HG03442 (cell line): ENCODE results near the gene CARNS1.

Experiments used
- ATAC-seq: cut with Tn5 transposase; IDR thresholded peaks from one replicate; pipeline ENCODE4 v1.9.1; 2021; ENCODE audit warnings: mild to moderate bottlenecking, moderate library complexity; ENCODE audit not compliant: unreplicated experiment

CARNS1 gene

DNA sequence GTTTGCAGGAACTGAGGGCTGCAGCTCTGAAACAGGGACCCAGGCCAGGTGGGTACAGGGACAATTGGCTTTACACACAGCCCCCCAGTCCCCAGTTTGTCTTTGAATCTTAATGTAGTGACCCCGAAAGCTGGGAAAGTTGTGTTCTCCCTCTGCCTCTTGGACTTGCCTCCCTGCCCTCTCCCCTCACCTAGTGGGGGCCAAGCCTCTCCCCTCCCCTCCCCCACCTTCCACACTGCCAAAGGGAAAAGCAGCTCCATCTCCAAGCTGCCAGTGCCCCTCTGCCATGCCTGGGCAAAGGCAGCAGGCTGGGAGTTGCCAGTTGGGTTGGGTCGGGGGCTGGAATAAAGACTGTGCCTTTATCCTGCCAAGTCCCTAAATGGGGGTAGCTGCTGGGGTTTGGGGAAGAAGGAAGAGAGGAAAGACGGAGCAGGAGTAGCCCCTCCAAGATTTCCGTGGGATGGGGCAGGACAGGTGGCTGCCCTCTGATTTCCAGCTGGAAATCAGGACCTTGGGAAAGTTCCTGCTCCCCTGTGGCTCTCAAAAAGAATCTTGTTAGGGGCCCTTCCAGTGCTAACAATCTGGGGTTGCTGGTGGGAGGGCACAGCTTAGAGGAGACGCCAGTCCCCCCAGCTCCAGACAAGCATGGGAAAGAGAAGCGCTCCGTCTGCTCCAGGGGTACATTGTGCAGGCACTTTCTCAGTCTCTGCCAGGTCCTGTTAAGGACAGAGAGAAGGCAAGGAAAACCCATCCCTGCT, 39.2 kb upstream of the CARNS1 start:
- ATAC-seq = no peak

DNA sequence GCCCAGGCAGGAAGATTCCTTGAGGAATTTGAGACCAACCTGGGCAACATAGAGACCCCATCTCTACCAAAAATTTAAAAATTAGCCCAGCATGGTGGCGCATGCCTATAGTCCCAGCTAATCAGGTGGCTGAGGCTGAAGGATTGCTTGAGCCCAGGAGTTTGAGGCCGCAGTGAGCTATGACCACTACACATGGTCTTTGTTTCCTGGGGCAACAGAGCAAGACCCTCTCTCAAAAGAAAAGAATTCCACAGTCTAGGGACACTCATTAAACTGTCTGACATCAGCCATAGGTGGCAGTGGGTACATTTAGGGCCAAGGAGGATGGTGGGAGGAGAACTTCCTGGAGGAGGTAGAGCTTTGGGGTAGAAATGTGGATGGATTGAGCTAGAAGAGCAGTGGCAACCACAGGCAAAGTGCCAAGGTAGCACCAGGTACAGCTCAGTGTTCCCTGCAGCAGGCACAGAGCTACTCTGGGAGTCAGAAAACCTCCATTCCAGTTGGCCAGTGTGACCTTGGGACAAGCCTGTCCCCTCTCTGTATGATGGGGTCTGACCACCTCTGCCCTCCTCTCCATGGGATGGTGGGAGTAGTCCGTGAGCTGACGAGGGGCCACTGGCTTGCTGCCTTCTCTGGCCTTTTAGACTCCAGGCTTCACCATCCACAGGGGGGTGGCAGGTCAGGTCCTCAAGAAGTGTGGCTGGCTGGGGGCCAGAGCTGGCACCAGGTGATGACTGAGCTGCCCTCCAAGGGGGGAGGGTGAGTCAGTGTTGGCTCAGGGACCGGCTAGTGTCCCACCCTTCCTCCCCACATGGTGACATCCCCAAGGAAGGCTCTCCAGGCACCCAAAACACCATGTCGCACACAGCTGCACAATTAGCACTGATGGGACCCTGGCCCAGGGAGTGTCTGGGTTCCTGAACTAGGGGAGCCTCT, 38.3 kb upstream of the CARNS1 start:
- no peak for ATAC-seq

DNA sequence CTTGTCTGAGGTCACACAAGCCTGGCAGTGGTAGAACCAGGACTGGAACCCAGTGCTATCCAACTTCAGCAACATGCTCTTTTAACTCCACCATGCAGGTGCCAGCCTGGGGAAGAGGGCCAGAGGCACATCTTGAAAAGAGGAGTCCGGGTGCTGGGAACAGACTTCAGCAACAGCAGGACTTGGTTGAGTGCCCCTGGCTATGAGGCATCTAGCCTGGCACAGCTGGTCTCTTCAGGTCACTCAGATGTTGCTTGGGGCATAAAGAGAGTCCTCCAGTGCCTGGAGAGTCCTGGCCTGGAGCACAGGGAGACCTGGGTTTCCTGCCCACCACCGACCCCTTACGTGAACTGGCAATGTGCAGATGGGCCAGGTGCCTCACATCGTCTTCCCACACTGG, 36.9 kb upstream of the CARNS1 start:
- no peak for ATAC-seq

DNA sequence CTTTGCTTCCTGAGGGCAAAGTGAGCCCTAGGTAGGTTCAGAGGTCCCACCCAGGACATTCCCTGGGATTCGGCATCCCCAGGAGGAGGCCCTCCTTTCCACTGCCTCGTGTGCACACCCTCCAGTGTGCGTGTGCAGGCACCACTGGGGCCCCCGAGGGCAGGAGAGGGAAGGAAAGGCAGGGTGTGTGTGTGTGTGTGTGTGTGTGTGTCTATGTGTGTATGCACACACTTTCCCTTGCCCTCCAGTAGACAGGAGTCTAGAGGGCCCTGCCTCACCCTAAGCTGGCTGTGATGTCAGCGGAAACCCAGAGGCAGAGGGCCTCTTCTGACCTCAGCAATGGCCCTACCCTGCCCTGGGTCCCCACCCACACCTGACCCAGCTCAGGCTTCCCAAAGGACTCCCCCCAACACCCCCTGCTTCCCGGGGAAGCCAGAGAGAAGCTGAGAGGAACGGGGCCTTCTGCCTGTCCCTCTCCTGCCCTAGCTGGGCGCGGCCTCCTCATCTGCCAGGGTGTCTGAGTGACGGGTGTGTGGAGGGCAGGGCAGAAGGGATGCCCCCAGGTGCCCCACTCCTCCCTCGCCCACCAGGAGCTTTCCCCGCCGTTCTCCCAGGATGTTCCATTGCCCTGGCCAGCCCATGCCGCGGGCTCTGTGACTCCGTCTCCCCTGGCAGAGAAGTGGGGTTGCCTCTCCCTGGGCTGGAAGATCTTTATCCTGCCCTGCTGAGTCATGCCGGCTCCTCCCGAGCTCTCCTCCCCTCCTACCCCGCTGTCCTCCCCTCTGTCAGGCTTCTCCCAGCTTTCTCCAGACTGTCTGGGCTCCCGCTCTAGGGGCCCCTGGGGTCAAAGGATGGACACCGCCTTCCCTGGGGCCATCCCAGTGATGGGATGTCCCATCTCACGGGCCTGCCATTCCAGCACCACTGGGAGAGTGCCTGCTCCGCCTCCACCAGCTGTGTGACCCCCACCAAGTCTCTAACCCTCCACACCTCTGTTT, 36.1 kb upstream of the CARNS1 start:
- ATAC-seq = no peak

DNA sequence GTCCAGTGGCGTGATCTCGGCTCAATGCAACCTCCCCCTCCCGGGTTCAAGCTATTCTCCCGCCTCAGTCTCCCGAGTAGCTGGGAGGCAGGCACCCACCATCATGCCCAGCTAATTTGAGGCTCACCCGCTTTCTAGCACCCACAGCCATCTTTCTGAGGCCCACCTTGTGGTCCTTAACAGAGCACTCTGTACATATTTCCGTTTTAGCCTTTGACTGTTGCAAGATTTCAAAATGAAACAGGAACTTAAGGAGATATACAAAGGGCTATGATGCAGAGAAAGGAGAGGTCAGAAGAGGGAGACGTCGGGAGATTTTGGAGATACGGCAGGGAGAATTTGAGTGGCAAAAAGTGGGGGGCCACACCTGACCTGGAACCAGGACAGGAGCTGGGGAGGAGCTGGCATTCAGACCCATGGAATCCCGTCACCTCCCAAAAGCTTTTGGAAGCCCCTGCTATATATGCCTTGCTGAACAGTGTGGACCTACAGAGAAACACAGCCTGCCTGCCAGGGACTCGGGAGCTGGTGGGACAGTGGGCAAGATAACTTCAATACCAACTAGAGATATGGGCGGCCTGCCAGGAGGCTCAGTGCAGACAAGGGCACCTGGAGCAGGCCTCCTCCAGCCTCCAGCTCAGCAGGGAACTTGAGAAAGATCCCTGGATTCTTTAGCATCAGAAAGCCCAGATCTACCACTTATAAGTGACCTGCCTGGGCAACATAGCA, 34.1 kb upstream of the CARNS1 start:
- ATAC-seq = no peak

DNA sequence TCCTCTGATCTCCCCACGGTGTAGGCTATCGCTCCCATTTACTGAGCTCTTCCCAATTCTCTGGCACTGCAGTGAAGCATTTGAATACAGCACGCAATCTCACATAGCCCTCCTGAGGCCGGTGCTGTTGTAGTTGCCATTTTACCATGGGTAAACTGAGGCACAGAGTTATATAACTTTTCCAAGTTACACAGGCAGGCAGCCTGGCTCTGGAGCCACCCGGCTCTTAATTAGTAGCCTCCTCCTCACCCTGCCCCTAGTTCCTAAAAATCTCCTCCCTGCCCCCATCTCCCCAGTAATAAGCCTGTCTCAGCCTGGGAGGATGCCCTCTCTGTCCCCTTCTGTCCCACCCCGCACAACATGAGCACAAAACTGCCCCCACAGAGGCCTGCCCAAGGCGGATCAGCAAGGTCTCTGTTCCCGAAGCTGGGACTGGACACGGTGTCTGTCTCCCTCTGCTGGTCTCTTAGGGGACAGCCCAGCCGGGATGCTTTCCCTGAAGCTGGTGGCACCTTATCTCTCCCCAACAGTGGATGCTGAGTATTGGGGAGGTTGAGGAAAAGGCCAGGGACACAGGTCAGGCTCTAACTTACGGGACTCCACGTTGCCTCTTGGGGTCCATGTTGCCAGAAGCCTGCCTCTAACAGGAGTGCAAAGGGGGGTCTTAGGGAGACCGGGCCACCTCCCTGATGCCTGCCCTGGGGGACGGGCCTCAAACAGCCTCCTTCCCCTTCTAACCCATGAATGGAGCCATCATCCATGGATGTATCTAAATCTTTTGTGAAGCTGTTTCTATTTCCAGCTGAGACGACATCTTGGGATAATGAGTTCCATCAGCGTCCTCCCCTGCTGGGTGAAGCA, 33.0 kb upstream of the CARNS1 start:
- no peak for ATAC-seq

DNA sequence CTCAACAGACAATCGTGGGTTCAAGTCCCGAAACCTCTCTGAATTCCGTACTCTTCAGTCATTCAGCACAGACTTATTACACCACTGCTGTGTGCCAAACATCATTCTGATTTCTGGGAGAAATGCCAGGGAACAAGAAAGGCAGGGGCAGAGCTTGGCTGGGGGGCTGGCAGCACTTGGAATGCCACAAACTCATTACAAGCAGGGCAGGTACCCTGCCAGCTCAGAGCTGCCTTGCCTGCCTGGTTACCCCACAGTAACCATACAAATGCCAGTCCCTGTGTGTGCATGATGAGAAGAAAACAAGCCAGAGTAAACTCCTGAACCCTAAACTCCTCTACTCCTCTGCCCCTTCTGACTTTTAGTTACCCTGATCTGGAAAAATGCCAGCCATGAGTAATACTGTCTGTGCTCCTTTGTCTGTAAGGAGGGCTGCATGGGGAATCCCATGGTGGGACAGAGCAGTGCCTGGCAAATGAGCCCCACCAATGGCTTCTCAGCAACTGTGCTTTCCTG, 30.6 kb upstream of the CARNS1 start:
- ATAC-seq = no peak

DNA sequence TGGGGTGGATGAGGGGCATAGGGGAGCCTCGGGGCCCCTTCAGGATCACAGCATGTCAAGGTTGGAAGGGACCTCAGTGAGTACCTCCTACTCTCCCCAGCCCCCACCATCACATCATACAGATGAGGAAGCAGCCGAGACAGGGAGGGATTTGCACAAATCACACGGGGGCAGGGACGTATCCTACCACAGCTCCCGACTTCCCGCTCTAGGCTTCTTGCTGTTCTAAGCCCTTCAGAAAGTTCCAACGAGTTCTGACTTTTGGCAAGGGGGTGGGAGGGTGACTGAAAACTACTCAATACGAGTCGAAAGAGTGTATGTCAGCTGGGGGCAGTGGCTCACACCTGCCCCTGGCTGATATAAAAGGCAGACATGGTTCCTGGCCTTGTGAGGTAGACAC, 28.4 kb upstream of the CARNS1 start:
- no peak for ATAC-seq

DNA sequence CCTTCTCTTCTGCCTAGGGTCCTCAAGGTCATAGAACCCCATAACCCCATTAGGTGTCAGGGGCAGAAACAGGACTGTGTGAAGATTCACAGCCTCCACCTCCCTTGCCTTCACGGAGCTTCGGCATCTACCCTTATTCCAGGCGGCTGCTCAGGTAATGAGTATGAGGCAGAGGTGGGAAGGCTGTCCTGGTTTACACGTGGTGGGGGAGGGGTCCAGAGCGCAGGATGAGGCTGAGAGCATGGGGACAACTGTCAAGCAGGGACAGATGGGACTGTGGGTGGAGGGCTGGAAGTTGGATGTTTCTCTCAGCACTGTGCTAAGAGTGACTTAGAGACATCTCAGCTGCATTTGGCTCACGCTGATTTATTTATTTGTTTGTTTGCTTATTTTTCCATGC, 28.0 kb upstream of the CARNS1 start:
- ATAC-seq = no peak

DNA sequence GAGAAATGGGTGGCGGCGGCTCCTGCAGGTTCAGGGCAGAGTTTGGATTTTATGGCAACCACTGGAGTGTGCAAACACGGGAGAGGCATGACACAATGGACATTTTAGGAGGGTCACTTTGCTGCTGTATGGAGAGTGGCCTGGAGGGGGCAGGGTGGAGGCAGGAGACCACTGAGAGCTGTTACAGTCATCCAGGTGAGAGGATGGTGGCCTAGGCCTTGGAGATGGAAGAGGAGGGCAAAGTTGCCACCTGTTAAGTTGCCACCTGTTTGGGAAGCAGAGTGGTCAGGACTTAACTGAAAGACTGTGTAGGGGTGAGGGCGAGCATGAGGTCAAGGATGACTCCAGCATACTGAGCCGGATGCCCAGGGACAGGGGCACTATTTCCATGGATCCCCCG, 26.0 kb upstream of the CARNS1 start:
- no peak for ATAC-seq

DNA sequence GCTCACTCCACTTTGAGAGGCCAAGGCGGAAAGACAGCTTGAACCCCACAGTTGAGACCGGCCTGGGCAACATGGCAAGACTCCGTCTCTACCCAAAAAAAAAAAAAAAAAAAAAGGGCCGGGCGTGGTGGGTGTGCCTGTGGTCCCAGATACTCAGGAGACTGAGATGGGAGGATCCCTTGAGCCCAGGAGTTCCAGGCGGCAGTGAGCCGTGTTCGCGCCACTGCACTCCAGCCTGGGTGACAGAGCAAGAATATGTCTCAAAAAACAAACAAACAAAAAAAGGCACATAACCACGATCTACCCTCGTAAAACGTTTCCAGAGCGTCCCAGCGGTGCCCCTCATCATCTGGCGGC, 24.6 kb upstream of the CARNS1 start:
- ATAC-seq = no peak

DNA sequence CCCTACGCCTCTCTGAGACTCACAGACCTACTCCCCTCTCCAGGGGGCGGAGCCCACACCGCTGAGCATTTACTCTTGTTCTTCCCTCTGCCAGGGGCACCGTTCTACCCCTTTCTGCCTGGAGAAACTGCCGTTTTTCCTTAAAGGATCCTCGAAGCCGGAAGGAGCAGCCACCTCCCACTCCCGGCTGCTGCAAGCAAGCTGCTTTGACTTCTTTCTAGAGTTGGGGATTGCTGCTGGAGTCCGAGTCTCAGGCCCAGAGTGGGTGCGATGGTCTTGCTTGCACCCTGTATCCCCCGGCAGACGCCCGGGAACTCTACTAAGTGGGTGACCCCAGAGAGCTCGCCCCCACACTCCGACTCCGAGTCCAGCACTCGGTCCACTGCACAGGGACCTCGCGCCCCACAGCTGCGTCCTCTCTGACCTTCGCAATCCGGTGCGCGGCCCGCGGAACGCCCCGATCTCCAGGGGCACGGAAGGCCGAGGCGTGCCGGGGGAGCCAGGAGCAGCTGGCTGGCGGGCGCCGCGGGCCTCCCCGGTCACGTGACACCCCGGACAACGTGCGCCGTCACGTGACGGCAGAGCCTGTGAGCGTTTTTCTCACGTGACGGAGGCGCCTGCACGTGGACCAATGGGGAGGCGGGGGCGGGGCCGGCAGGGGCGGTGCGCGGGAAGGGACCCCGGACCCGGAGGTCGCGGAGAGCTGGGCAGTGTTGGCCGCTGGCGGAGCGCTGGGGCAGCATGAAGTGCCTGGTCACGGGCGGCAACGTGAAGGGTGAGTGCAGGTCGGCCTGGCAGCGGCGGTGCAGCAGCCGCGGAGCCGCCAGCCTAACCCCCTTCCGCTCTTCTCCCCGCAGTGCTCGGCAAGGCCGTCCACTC, 23.9 kb upstream of the CARNS1 start, which contains the start of gene RAD9A:
Gene RAD9A (plus strand): TSS at position 683 of the 879 bp plus-strand sequence. CDS start 59 bp downstream, at position 742.
- peak; percentile 59 for ATAC-seq

DNA sequence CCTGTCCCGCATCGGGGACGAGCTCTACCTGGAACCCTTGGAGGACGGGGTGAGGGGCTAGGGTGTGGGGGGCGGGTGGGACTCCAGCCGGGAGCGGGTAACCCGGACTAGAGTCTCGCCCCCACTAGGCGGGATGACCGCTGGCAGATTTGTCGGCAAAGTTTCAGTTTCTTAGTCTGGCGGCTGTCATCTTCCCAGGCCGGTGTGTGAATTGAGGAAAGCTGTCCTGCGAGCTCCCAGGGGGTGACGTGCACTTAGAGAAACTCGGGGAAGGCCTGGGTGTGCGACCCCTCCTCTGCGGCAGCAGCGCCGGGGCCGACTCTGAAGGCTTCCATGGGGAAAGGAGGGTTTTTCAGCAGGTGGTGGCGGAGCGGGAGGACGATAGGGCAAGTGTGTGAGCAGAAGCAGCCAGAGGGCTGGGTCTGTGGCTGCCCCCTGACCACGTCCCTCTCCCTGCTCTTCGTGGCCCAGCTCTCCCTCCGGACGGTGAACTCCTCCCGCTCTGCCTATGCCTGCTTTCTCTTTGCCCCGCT, 23.2 kb upstream of the CARNS1 start:
- peak; percentile 22 for ATAC-seq

DNA sequence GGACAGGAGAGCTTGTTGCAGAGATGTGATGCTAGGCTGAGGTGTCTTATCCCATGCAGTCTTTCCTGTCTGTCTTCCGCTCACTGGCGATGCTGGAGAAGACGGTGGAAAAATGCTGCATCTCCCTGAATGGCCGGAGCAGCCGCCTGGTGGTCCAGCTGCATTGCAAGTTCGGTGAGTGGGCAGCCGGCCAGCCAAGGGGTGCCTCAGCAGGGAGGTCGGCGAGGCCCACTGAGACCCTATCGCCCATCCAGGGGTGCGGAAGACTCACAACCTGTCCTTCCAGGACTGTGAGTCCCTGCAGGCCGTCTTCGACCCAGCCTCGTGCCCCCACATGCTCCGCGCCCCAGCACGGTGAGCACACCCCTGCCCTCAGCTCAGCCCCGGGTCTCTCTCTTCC, 22.0 kb upstream of the CARNS1 start:
- ATAC-seq = no peak

DNA sequence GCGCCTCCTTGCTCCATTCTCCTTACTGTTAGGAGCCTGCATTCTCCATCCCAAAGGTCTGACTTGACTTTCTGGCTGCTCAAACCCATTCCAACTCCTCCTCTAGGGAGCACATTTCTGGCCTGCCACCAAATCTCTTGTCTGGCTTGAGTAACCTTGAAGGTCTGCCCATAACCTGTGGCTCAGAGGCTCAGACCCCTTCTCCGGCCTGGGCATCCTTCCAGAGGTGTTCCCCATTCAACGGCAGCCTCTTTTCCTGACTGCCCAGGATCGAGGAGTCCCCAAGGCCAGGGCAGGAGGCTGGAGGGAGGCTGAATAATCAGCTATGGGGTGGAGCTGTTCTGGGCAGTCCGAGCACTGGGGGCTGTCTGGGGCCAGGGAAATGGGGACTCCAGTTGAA, 21.5 kb upstream of the CARNS1 start:
- no peak for ATAC-seq

DNA sequence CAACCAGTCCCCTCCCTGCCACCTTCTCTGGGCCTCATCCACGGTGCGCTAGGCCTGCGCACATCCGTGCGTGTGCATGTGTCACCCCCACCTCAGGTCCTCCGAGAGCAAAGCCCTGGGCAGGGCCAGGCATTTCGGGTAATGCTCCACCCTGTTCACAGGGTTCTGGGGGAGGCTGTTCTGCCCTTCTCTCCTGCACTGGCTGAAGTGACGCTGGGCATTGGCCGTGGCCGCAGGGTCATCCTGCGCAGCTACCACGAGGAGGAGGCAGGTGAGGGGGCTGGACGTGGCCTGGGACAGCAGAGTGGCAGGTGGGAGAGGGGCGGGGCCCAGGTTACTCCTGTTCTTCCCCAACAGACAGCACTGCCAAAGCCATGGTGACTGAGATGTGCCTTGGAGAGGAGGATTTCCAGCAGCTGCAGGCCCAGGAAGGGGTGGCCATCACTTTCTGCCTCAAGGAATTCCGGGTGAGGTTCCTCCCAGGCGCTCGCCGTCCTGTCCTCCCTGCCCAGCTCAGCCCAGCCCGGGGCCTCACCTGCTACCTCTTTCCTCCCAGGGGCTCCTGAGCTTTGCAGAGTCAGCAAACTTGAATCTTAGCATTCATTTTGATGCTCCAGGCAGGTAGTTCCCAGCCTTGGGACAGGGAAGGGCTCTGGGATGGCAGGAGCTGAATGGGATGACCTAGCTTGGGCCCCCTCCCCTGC, 19.8 kb upstream of the CARNS1 start:
- no peak for ATAC-seq

DNA sequence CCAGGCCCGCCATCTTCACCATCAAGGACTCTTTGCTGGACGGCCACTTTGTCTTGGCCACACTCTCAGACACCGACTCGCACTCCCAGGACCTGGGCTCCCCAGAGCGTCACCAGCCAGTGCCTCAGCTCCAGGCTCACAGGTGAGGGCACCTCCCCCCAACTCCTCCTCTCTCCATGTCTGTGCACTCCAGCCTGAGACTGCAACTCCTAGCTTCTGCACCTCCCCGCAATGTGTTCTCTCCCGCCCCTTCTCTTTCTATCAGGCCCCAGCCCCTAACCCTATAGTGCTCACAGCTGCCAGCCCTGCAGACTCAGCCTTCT, 19.3 kb upstream of the CARNS1 start:
- no peak for ATAC-seq
